ENCODE results near the gene LTB.
A peak's percentile ranks its signal among the peaks of the same experiment; 100 is the strongest.

Gene LTB

GRCh38 chr6:31546339-31546957, 35.8 kb downstream of the LTB start, which contains the start of gene ATP6V1G2:
ATP6V1G2 (minus strand) TSS chr6:31546608; CDS start chr6:31546559, 49 bp downstream.
- peak; percentile 87 for DNase-seq

- no peak for DNase-seq
Measured at GRCh38 chr6:31545291-31545690, 36.9 kb downstream of the LTB start.

GRCh38 chr6:31544676-31545075, 37.5 kb downstream of the LTB start:
- no peak for DNase-seq

GRCh38 chr6:31543639-31544038, 38.6 kb downstream of the LTB start:
- no peak for DNase-seq

- peak; percentile 99 for DNase-seq
Measured at GRCh38 chr6:31541658-31542521, 40.3 kb downstream of the LTB start, which contains the start of gene DDX39B. DDX39B (minus strand) TSS chr6:31542003; CDS start chr6:31540532, 1,471 bp downstream.

GRCh38 chr6:31541059-31541657, 41.1 kb downstream of the LTB start:
- peak; percentile 72 for DNase-seq

- no peak for DNase-seq
Measured at GRCh38 chr6:31540640-31541039, 41.6 kb downstream of the LTB start.

- DNase-seq: no peak
Measured at GRCh38 chr6:31538805-31539400, 43.3 kb downstream of the LTB start.

GRCh38 chr6:31535538-31536324, 46.5 kb downstream of the LTB start:
- DNase-seq: no peak

GRCh38 chr6:31534521-31535040, 47.6 kb downstream of the LTB start:
- no peak for DNase-seq

GRCh38 chr6:31534011-31534410, 48.2 kb downstream of the LTB start:
- DNase-seq: no peak

- no peak for DNase-seq
Measured at GRCh38 chr6:31533455-31533841, 48.8 kb downstream of the LTB start.

- DNase-seq: no peak
Measured at GRCh38 chr6:31532644-31533454, 49.4 kb downstream of the LTB start.

GRCh38 chr6:31531771-31532643, 50.2 kb downstream of the LTB start:
- DNase-seq: no peak

- no peak for DNase-seq
Measured at GRCh38 chr6:31531162-31531561, 51.1 kb downstream of the LTB start.

- DNase-seq: no peak
Measured at GRCh38 chr6:31530659-31531058, 51.6 kb downstream of the LTB start.
